GM21528 (cell line): ENCODE results near the gene RNF103.
"Not testable (repeated sequence)": the region's sequence is repeated elsewhere in the genome, so short reads cannot be mapped to it uniquely, and the experiment has no call there.

Experiments
- ATAC-seq: cut with Tn5 transposase; IDR thresholded peaks from one replicate; pipeline ENCODE4 v1.9.1; 2021; ENCODE audit warnings: mild to moderate bottlenecking, moderate library complexity; ENCODE audit not compliant: unreplicated experiment, low FRiP score

RNF103 gene

GRCh38 chr2:86627550-86627949, 3.9 kb upstream of the RNF103 start:
- ATAC-seq: no peak

GRCh38 chr2:86625096-86625495, 1.4 kb upstream of the RNF103 start:
- ATAC-seq: no peak

- ATAC-seq: no peak
These were observed 542 bp upstream of the RNF103 start for GRCh38 chr2:86624267-86624547.

DNA sequence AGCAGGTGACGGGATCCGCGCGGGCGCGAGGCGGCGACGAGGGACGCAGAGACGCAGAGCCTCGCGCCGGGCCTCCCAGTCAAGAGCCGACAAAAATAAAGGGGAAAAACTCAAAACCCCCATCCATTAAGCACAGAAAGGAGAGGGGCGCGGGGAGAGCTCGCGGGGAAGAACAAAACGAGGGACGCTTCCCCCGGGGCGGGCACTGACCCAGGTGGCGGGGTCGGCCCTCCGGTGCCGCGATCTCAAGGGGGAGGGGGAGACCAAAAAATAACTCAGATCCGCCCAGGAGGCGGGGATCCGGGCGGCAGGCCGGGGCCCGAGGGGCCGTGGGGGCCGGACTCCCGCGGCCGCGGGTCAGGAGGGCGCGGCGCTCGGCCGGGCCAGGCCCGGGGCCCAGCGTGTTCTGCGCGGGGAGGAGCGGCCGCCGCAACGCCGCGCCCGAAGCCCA, 597 bp downstream of the RNF103 start:
- ATAC-seq: peak; percentile 58

DNA sequence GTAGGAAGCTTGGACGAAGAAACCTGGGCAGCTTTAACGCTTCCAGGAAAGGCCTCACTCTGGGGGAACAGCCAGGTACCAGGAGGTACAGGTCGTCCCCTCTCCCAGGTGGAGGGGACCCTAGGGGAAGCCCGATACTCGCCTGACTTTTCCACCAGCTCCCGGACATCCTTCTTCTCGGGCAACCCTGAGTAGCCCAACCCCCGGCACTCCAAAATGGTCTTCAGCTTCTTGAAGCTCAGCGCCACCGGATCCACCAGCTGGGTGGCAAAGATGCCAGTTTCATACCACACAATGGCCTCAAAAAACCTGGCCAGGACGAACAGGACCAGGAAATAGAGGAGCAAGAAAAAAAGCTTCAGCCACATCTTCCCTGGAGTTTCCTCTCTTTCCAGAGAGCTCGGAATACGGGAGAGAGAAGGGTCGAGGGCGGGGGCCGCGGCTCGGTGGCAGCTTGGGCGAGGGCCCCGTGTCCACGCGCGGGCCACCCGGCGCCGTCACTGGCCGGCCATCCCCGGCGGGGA, 1.1 kb downstream of the RNF103 start:
- ATAC-seq: no peak

DNA sequence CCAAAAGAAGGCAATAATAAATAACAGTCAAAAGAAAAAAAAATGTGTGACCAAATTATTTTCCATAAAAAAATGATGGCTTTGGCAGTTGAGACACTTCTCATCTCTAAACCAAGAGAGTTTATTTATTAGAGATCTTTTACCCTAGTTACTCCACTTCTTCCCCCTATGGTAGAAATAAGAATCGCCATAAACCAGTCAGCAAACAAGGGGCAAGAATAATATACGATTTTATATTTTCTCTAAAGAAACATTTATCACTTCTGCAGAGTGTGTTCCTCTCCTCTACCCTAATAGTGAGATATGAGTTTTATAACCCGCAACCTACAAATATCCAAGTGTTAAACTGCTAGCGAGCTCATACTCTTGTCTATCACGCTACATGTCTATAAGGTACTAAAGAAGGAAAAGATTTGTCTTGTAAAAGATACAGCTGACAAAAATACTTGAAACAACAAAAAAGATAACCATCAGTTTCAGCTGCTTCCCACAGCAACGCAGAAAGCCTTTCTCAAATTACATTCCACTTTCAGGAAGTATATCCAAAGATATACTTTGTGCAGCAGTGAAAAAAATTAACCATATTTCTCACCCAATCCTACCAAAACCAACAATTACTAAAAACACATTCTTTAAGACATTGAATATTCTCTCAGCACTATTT, 2.3 kb downstream of the RNF103 start:
- ATAC-seq: no peak

GRCh38 chr2:86617738-86618137, 5.9 kb downstream of the RNF103 start:
- no peak for ATAC-seq

DNA sequence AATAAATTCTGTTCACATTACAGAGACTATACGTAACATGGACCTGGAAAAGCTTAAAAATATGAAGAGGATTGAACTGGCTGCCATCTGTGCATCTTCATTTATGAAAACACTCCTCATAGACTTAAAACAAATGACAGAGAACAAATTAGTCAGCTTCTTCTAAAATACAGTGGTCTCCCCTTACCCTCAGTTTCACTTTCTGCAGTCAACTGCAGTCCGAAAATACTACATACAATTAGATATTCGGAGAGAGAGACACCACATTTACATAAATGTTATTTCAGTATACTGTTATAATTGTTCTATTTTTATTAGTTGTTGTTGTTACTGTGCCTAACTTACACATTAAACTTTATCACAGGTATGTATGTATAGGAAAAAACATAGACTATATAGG, 6.5 kb downstream of the RNF103 start:
- no peak for ATAC-seq

DNA sequence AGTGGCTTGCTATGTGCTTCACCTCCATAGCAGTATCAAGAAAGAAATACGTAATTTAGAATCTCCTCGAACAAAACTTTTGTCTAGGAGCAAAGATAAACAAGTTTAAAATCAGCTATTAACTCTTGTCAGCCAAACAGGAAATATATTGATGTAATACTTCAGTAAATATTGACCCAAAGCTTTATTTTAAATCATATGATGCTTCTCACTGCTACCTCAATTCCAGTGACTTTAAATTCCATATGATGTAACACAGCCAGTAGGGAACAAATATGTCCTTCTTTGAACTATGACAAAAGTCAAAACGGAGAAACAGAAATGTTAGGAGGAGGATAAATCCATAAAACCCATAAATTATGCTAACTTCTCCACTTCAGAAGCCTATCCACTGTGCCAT, 7.2 kb downstream of the RNF103 start:
- ATAC-seq: no peak

- ATAC-seq: no peak
These were observed 8.1 kb downstream of the RNF103 start for GRCh38 chr2:86615596-86615995.

GRCh38 chr2:86613515-86613914, 10.2 kb downstream of the RNF103 start:
- no peak for ATAC-seq

GRCh38 chr2:86610871-86611270, 12.8 kb downstream of the RNF103 start:
- no peak for ATAC-seq

DNA sequence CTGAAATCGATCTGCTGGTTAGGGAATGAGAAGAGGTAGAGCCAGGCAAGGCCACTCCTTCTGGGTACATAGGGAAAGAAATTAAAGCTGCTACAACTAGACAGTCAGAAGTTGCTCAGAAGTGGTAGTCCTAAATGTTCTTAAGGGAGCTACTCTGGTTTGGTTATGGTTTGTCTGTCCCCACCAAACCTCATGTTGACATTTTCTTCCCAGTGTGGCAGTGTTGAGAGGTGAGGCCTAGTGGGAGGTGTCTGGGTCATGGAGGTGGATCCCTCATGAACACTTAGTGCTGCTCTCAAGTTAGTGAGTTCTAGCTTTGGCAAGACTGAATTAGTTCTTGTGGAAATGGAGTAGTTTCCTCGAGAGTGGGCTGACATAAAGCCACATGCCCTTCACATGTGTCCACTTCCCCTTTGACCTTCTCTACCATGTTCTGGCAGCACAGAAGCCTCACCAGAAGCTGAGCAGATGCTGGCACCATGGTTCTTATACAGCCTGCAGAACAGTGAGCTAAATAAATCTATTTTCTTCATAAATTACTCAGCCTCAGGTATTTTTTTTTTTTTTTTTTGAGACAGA, 14.7 kb downstream of the RNF103 start:
- ATAC-seq: no peak

- ATAC-seq: no peak
These were observed 19.8 kb downstream of the RNF103 start for GRCh38 chr2:86603905-86604304.

DNA sequence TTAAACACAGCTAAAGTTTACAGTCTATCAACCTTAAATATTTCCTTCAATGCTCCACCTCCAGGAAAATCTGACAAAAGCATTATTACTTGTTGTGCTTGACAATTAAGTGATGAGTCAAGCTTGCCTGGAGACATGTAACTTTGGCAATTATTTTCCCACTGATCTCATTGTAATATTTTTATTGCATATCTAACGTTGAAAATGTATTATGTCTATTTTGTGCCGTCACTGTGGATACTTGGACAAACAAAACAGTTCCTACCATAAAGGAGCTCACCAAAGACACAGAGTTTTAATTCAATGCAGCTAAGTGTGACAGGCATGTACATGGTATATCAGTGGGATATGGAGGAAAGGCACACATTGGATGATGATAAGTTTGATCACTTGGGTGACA, 24.7 kb downstream of the RNF103 start:
- ATAC-seq: no peak

GRCh38 chr2:86596118-86596517, 27.5 kb downstream of the RNF103 start:
- no peak for ATAC-seq

DNA sequence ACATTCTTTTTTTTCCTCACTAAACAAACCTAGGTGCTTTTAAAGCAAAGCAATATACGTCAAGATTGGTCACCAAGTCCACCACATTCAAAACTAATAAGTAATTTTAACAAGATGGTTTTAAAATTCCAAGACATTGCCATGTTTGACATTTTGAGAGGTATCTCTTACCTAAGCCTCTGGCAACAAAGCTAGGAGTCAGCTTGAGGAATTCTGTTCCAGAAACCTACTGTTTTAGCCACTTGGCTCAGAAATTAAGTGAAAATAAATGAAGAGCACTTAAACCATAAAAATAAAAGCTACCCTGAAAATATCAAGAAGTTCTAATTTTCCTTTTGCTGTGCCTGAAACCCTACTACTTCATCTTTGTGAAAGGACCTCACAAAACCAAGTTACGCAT, 30.4 kb downstream of the RNF103 start:
- ATAC-seq: no peak

- ATAC-seq: no peak
These were observed 31.0 kb downstream of the RNF103 start for GRCh38 chr2:86592547-86593230.

DNA sequence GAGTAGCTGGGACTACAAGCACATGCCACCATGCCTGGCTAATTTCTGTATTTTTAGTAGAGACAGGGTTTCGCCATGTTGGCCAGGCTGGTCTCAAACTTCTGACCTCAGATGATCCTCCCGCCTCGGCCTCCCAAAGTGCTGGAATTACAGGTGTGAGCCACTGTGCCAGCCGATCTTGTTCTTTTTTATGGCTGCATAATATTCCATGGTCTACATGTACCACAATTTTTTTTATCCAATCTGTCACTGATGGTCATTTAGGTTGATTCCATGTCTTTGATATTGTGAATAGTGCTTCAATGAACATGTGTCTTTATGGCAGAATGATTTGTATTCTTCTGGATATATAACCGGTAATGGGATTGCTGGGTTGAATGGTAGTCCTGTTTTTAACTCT, 34.0 kb downstream of the RNF103 start:
- not testable (repeated sequence) for ATAC-seq

GRCh38 chr2:86584151-86584913, 39.3 kb downstream of the RNF103 start:
- no peak for ATAC-seq

- no peak for ATAC-seq
These were observed 43.1 kb downstream of the RNF103 start for GRCh38 chr2:86580560-86580959.
